NCI-H446 treated with DMSO at 0.1 percent for 48 hours (cell line): ENCODE data around the gene SRSF8.

Source experiments
- DNase-seq: peaks from one replicate; lab custom pipeline; 2025; lab: John Stamatoyannopoulos, UW

SRSF8 gene

DNA sequence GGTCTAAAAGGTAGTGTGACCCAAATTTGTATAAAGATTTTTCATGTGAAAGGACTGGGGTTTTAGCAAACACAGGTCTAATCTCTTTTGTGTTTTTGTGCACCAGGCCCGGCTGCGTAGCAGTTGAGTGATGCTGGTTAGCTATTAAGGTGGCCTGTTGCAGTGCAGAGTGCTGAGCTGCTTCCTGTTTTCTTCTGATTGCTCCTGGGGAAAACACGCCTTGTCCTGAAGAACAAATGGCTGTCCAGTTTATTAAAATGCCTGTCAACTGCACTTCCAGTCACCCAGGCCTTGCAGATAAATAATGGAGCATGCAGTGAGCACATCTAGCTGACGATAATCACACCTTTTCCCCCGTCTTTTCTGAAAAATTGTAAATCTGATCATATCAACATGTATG, 1.8 kb downstream of the SRSF8 start:
- DNase-seq = peak; percentile 96

- no peak for DNase-seq
Measured at GRCh38 chr11:95070471-95070870, 3.8 kb downstream of the SRSF8 start.

DNA sequence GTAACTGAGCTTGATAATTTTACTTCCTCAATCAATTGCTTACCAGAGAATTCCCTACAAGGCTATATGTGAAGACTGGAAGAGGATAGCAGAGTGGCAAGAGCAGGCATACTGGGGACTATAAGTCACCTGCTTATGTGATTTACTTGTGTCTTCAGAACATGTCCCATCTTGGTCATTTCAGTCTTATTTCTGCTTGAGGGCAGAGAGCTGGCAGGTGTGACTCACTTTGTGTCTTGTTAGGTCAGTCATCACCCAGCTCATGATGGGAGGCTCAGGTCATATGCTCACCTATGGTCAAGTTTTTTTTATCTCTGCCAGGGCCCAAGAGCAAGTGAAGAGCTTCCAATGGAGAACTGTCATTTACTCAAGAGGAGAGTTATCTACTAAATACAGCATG, 6.2 kb downstream of the SRSF8 start:
- no peak for DNase-seq

DNA sequence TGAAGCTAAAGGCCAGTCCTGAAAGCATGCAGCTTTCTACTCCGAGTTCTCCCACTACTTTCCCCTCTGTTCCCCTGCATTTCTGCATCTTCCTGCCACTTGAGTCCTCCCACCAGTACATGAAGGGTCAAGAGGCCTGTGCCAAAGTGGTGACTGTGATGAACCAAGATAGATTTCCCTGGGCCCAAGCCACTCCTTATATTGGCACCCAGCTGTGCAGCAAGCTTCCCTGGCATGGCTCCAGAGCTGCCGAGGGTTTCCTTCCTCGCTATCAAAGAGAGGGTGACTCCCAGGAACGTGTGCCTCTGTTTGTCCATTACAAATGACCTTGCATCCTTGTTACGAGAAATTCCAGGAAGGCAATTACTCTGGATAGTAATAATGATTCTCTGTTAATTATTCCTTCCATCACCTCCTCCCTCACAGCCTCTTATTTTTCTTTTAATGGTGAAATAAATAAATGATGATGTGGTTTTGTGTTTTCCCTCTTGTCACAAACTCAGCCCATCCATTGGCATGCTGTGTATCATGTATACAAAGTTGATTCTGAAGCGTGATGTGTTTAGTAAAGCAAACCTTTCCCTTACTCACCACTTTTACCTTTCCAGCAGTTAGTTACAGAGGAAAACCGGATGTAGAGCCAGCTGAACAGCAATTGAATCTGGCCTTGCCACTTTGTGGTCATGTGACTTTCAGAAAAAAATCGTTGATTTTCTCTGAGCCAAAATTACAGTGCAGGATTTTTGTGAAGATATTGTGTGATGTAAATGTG, 8.3 kb downstream of the SRSF8 start:
- DNase-seq = no peak

GRCh38 chr11:95076416-95076815, 9.7 kb downstream of the SRSF8 start:
- DNase-seq = no peak

GRCh38 chr11:95076981-95077380, 10.3 kb downstream of the SRSF8 start:
- no peak for DNase-seq

DNA sequence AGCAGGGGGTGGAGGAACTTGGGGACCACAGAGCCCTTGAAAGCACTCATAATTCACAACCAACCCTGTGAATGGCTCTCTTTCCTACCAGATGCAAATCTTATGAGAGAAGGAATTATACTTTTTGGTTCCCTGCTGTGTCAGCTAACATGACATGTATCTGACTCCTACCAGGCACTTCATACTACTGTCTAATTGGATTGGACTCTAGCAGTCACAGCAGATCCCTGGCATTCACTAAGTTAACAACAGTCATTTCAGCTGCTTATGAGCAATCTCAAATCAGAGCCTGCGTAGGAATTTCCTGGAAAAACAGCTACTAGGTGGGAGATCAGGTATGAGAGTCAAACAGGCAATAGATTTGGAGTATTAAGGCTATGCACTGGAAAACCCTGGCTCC, 11.8 kb downstream of the SRSF8 start:
- no peak for DNase-seq

GRCh38 chr11:95081010-95081409, 14.3 kb downstream of the SRSF8 start:
- no peak for DNase-seq

DNA sequence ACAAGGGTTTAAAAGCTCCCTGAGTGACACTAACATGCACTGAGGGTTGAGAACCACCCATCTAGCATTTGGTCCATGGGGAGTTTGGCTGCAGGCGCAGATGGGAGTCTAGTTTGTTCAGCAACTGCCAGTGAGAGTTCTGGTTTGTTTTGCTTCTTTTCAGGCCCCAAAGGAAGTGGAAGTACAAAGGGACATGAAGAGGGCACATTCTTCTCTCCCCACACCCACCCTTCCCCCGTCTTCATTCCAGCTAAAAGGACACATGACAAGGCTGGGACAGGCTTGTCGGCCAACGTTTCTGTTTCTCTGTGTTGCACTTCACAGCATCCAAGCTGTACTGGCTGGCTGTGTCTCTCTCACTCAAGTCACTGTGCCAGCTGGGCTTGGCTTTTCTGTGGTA, 14.7 kb downstream of the SRSF8 start:
- no peak for DNase-seq

DNA sequence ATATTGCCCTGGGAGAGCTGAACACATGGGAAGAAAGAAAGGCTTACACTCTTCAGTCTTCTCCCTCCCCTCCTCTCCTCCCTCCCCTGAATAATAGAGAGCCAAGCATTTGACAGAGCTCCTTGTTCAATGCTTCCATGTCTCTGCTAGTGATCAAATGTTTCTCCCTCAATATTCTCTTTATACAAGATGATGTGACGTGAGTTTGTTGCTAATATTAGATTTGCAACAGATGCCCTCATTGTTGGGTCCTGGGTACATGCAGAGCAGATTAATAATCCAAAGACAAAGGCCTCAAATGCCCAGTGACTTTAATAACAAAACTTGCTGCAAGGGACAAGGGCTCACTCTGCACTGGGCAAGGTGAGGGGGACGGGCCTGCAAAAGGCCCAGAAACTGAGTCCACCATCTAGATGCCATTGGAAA, 15.9 kb downstream of the SRSF8 start:
- no peak for DNase-seq

DNA sequence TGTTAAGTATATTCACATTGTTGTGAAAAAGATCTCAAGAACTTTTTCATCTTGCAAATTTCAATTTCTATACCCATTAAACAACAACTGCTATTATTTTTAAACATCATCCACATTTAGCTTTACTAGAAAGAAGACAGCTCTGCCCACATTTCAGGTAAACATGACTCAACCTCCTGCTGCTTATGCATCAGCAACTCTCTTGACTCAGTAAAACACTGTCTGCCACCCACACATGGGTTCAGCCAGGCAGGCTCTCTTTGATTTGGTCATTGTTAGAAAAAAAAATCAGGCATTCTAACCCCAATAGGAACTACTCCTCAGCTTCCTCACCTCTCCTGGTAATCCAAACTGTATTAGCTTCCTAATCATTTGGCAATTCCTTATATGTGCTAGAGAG, 17.8 kb downstream of the SRSF8 start:
- no peak for DNase-seq

GRCh38 chr11:95085117-95085816, 18.5 kb downstream of the SRSF8 start:
- no peak for DNase-seq

DNA sequence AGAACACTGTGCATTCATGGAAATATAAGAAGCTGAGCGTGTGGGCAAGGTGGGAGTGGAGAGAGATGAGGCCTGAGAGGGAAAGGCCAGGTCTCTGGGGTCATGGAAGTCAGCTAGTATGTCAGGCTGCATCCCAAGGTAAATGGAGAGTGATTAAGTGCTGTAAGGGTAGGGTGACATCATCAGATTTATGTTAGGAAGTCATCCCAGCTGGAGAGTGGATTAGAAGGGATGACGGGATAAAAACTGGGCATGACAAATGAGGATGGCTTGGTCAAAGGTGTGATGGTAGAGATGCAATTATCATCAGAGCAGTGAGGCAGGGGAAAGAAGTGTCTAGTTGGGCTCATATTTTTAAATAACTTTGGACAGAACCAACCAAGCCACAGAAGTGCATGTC, 19.4 kb downstream of the SRSF8 start:
- DNase-seq = no peak

DNA sequence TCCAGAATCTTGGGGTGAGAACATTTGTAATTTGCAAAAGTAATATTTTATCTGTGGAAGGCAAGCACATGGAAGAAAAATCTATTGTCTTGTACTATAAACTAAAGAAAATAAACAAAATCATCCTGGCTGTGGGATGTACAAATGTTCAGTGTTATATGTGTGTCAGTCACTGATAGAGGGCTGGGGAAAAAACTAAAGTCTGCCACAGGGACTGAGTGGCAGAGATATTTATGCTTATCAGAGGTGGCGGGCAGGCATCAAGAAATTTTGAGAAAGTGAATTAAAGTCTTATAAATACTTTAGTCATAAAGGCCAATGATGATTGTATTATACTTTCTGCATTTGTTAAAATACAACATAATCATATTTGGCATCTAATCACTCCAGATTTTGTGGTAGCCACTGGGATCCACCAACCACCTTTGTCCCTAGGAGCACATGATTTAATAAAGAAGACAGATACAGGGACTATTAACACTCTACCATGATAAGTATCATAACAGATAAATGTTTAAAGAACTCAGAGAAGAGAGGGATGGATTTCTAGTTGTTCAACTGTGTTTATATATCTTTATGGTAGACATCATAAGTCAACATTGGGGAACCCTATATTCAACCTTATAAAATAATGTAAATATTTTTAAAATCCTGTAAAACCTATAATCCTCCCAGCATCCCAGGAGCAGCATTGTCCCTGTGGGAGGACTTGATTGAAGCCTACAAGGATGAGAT, 20.3 kb downstream of the SRSF8 start:
- DNase-seq = no peak

- no peak for DNase-seq
Measured at GRCh38 chr11:95088946-95089619, 22.4 kb downstream of the SRSF8 start.

DNA sequence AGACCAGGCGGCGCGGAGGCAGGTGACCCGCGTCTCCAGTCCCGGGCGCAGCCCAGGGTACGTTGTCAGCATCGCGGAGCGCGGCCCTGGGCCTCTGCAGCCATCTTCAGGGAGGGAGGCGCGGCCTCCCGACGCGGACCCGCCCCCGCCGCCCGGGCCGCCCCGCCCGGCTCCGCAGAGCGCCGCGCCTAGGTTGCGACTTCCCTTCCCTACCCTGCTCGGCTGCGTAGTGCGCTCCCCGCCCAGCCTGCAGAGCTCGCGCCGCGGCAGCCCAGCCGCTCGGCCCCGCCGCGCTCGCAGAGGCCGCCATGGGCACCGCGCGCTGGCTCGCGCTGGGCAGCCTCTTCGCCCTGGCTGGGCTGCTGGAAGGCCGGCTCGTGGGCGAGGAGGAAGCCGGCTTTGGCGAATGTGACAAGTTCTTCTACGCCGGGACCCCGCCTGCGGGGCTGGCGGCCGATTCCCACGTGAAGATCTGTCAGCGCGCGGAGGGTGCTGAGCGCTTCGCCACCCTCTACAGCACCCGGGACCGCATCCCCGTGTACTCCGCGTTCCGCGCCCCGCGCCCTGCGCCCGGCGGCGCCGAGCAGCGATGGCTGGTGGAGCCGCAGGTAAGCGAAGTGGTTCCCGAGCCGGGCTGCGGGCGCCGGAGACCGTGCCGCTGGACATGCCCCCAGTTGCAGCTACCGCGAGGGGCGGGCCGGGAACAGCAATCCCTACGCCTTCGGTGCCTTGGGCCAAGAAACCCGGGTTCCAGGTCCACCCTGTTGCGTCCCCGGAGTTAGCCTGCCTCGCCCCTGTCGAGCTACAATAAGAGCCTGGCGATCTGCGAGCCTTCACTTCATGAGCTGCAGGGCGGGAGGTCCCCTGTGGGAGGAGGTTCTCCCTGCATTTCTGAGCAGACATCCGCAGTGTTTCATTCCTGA, 23.2 kb downstream of the SRSF8 start, which contains the start of gene ENDOD1:
Gene ENDOD1 (plus strand): TSS at position 227 of the 923 bp plus-strand sequence. CDS start 82 bp downstream, at position 309.
- DNase-seq = peak; percentile 58

DNA sequence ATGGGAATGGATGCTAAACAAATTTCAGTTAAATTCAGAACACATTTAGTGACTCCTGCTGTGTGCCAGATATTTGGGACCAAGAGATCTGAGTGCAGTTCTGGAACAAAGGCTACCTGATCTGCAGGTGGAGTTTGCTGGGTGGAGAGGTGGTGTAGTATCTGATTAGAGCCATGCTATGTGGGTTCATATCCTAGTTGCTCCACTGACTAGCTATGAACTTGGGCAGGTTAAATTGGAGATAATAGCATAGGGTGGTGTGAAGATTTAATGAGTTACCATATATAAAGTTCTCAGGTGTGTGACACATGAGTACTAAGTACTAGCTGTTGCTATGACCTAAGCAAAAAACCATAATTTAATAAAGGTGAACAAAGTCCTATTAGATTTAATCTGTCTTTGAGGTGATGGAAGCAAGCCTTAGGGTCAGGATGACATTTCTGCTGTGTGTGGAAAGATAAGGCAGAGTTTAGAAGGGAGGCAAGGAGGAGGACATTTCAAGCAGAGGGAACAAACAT, 25.0 kb downstream of the SRSF8 start:
- no peak for DNase-seq

- no peak for DNase-seq
Measured at GRCh38 chr11:95092549-95093324, 26.0 kb downstream of the SRSF8 start.

DNA sequence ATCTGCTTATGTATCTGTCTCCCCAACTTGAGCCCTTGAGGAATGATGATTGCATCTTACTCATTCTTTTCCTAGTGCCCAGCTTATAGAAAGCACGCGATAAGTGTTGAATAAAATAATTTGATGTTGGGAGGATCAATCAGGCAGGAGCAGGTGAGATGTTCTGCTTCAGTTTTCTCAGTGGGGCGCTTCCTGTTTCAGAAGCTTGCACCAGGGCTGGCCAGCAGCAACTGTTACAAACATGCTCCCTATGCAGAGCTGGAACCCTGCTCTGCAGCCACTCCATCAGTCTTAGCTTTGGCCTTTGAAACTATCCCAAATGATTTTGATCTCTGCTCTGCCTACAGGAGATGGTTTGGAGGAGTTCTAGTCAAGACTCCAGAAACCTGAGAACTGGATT, 26.8 kb downstream of the SRSF8 start:
- no peak for DNase-seq
